HCT116 (cell line): ENCODE data around the gene LZTR1. TPM values are rescaled to one million over a fixed set of nuclear protein-coding genes. Genes with fewer than 3 reads are reported as not detected.

Source experiments
- ATAC-seq: fragments of 200-7000 bp; cut with Tn5 transposase; 2 replicates; pipeline ENCODE4 v1.9.1; 2020; ENCODE audit warnings: mild to moderate bottlenecking, moderate library complexity
- BruUV-seq: library from RNA; stranded (reverse); fragments of 400-500 nt; replicated peaks from 2 replicates; lab custom pipeline; 2021; lab: Mats Ljungman, UMichigan
- CTCF ChIA-PET: fragments of 300-600 bp; sonication (Branson Sonifier 250); formaldehyde crosslinking; loops from one replicate; lab custom pipeline; 2021; ENCODE audit warnings: antibody characterized with exemption; lab: Charles Lee
- POLR2A ChIA-PET: fragments of 300-600, 350-600 bp; sonication (Branson Sonifier 250); formaldehyde crosslinking; loops from one replicate; lab custom pipeline; 2021; ENCODE audit warnings: antibody characterized with exemption; lab: Charles Lee
- RAD21 ChIA-PET, 2 experiments: fragments of 300-600 bp; sonication (Branson Sonifier 250); formaldehyde crosslinking; loops; one replicate each; lab custom pipeline; 2023; ENCODE audit warnings: low total read pairs in 2 of 2; ENCODE audit not compliant: uncharacterized antibody in 2 of 2, unreplicated experiment in 2 of 2, low non-redundant PET in 1 of 2; lab: Charles Lee
- DNase-seq: peaks from one replicate; pipeline ENCODE4 v3.0.0-alpha.2; 2010; ENCODE audit warnings: low read depth, low spot score
- H2AFZ ChIP-seq: fragments of 200-600 bp; shearing (Covaris generic), sonication (generic); 2 replicates; pipeline ENCODE4 v1.6.1; 2017; ENCODE audit warnings: low read depth, mixed run types, mixed read lengths, antibody characterized with exemption, low read length; ENCODE audit not compliant: poor library complexity, severe bottlenecking
- H3K27ac ChIP-seq: 2 replicates; pipeline ENCODE4 v1.5.1; 2012; ENCODE audit warnings: low read depth, low read length
- H3K27me3 ChIP-seq: fragments of 200-600 bp; sonication (generic); 2 replicates; pipeline ENCODE4 v1.6.1; 2016; ENCODE audit warnings: mixed run types, low read length, mixed read lengths; ENCODE audit not compliant: insufficient read depth
- H3K36me3 ChIP-seq, 2 experiments: fragments of 200-500 bp in 1 of 2; fragments of 200-600 bp in 1 of 2; sonication (Bioruptor generic) in 1 of 2; sonication (generic) in 1 of 2; 2 replicates each; pipeline versions ENCODE4 v1.5.1 to v1.6.1; 2014 to 2016; ENCODE audit warnings: low read length in 2 of 2, inconsistent platforms in 1 of 2, mixed read lengths in 1 of 2, mixed run types in 1 of 2; ENCODE audit not compliant: insufficient read depth in 2 of 2, control insufficient read depth in 1 of 2
- H3K4me1 ChIP-seq, 2 experiments: fragments of 200-600 bp in 1 of 2; sonication (generic) in 1 of 2; 2 replicates each; pipeline versions ENCODE4 v1.5.1 to v1.6.1; 2012 to 2017; ENCODE audit warnings: low read length in 2 of 2, inconsistent platforms in 1 of 2, mild to moderate bottlenecking in 1 of 2, mixed read lengths in 1 of 2, mixed run types in 1 of 2, moderate library complexity in 1 of 2; ENCODE audit not compliant: insufficient read depth in 2 of 2, control insufficient read depth in 1 of 2
- H3K4me2 ChIP-seq: fragments of 200-600 bp; sonication (generic); 2 replicates; pipeline ENCODE4 v1.6.1; 2017; ENCODE audit warnings: mixed run types, low read length, mixed read lengths
- H3K4me3 ChIP-seq, 2 experiments: fragments of 200-600 bp in 1 of 2; sonication (generic) in 1 of 2; replicated peaks in 1 of 2; 2 replicates each; pipeline ENCODE4 v1.5.1; 2011 to 2016; ENCODE audit warnings: low read length in 2 of 2, control low read depth in 1 of 2, low read depth in 1 of 2, mild to moderate bottlenecking in 1 of 2, mixed read lengths in 1 of 2, mixed run types in 1 of 2
- H3K79me2 ChIP-seq: fragments of 200-600 bp; sonication (generic); 2 replicates; pipeline ENCODE4 v1.6.1; 2017; ENCODE audit warnings: mild to moderate bottlenecking, mixed run types, low read length, moderate library complexity, mixed read lengths; ENCODE audit not compliant: insufficient read depth
- H3K9ac ChIP-seq: fragments of 200-600 bp; sonication (generic); 2 replicates; pipeline ENCODE4 v1.6.1; 2016; ENCODE audit warnings: low read length, mixed read lengths
- H3K9me2 ChIP-seq: fragments of 200-600 bp; sonication (generic), shearing (Covaris generic); 2 replicates; pipeline ENCODE4 v1.6.1; 2017; ENCODE audit warnings: mixed run types, mild to moderate bottlenecking, moderate library complexity; ENCODE audit not compliant: insufficient read depth
- H3K9me3 ChIP-seq, 2 experiments: fragments of 200-500 bp in 1 of 2; fragments of 200-600 bp in 1 of 2; sonication (Bioruptor generic) in 1 of 2; sonication (generic) in 1 of 2; 2 replicates each; pipeline ENCODE4 v1.6.1; 2014 to 2017; ENCODE audit warnings: low read length in 2 of 2, mixed read lengths in 2 of 2, inconsistent platforms in 1 of 2, low read depth in 1 of 2, mild to moderate bottlenecking in 1 of 2, mixed run types in 1 of 2, moderate library complexity in 1 of 2; ENCODE audit not compliant: control insufficient read depth in 1 of 2, insufficient read depth in 1 of 2
- H4K20me1 ChIP-seq: fragments of 200-600 bp; sonication (generic), shearing (Covaris generic); 2 replicates; pipeline ENCODE4 v1.6.1; 2017; ENCODE audit warnings: mixed run types, mild to moderate bottlenecking, moderate library complexity; ENCODE audit not compliant: insufficient read depth
- ATF3 ChIP-seq: IDR thresholded peaks from 2 replicates; pipeline ENCODE4 v1.6.1; 2012
- CTCF ChIP-seq, 3 experiments: fragments of 200-600 bp in 1 of 3; sonication (generic) in 1 of 3; IDR thresholded peaks in 2 of 3; conservative IDR thresholded peaks in 1 of 3; 2 replicates each; pipeline ENCODE4 v1.5.1; 2012 to 2017; ENCODE audit warnings: low read depth in 2 of 3, low read length in 2 of 3, antibody characterized with exemption in 1 of 3, borderline replicate concordance in 1 of 3, control low read depth in 1 of 3, mild to moderate bottlenecking in 1 of 3, mixed read lengths in 1 of 3, mixed run types in 1 of 3, moderate library complexity in 1 of 3; ENCODE audit not compliant: insufficient read depth in 1 of 3
- EZH2phosphoT487 ChIP-seq: fragments of 200-600 bp; IDR thresholded peaks from 2 replicates; pipeline ENCODE4 v1.6.1; 2018; ENCODE audit warnings: antibody characterized with exemption, borderline replicate concordance
- FOSL1 ChIP-seq: IDR thresholded peaks from 2 replicates; pipeline ENCODE4 v1.6.1; 2012; ENCODE audit warnings: low read depth
- JUND ChIP-seq: IDR thresholded peaks from 2 replicates; pipeline ENCODE4 v1.6.1; 2012
- SP1 ChIP-seq: IDR thresholded peaks from 2 replicates; pipeline ENCODE4 v1.6.1; 2012; ENCODE audit warnings: low read depth
- TCF7L2 ChIP-seq: IDR thresholded peaks from 2 replicates; pipeline ENCODE4 v1.7.0; 2011; ENCODE audit warnings: borderline replicate concordance, inconsistent platforms; ENCODE audit not compliant: insufficient read depth, insufficient read length; ENCODE audit errors: extremely low read depth
- ZNF274 ChIP-seq: fragments of 200-500 bp; sonication (Bioruptor generic); IDR thresholded peaks from 2 replicates; pipeline ENCODE4 v1.6.1; 2014; ENCODE audit warnings: mild to moderate bottlenecking, low read depth, low read length, inconsistent platforms
- intact Hi-C: fragments of 100-400 bp; cut with micrococcal nuclease; formaldehyde crosslinking; loops from 2 replicates; pipeline ENCODE4 v1.10.0; 2022
- total RNA-seq: library from RNA; stranded (reverse); gene quantifications from one replicate; pipeline ENCODE4 v1.2.1, GENCODE V29; 2021; ENCODE audit not compliant: unreplicated experiment

Gene LZTR1
- total RNA-seq, 1 experiment from 2014 or later = 56.5 TPM

- TF ChIP-seq ATF3 = no peak
- no peak for TF ChIP-seq EZH2phosphoT487
- no peak for TF ChIP-seq JUND
- no peak for TF ChIP-seq ZNF274
- no peak for TF ChIP-seq CTCF (IDR thresholded peaks at IDR 0.05 in 2 of 3, conservative IDR thresholded peaks at IDR 0.05 in 1 of 3; ENCODE audit: borderline replicate concordance in 1 of 3, insufficient read depth in 1 of 3, low read depth in 2 of 3, low read length in 2 of 3)
- TF ChIP-seq TCF7L2 = no peak
- no peak for TF ChIP-seq FOSL1
- TF ChIP-seq SP1 = no peak
- DNase-seq (no peak), ATAC-seq (no peak)
- H3K4me2 ChIP-seq = no peak overlapping the region
- H3K27me3 ChIP-seq = no peaks in the 10 kb centered on the region
- RAD21 ChIA-PET = no interaction called here
- CTCF ChIA-PET = no interaction called here
- BruUV-seq = no TSS peak
- H3K27ac ChIP-seq = no peak overlapping the region
- no peaks in the 10 kb centered on the region for H4K20me1 ChIP-seq
- H3K4me1 ChIP-seq = no peaks in the 10 kb centered on the region
- POLR2A ChIA-PET = no interaction called here
- H3K9ac ChIP-seq = no peak overlapping the region
- H3K79me2 ChIP-seq = no peaks in the 10 kb centered on the region
- intact Hi-C loops = no loop called here
- no peak overlapping the region for H2AFZ ChIP-seq
- H3K9me2 ChIP-seq = no peaks in the 10 kb centered on the region
- H3K9me3 ChIP-seq = no peaks in the 10 kb centered on the region
- H3K36me3 ChIP-seq = no peaks in the 10 kb centered on the region
- no peak overlapping the region for H3K4me3 ChIP-seq
These were observed 47.5 kb downstream of the LZTR1 start for GRCh38 chr22:21029486-21030025.
